Measurements from ENCODE around the gene COTL1.

DNA sequence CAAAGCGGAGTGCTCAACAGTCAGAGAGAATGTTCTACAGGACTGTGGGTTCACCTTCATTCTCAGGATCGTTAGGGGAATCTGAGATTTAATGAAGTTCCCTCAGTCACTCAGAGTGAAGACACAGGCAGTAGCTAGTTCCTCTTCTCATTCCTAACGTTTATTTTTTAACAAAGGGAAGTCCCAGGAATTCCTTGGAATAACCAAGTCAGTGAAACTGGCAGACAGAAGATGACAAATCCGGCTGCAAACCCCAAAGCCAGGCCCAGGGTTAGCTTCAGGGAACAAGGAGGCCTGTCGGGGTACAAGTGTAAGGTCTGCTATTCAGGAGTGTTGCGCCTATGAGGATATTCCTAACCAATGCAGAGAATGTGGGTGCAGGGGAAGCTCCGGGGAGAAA lies 42.0 kb downstream of the COTL1 start:
- TF ChIP-seq POLR2A (IDR thresholded peaks at IDR 0.05), result no peak
- TF ChIP-seq, protein P1, sequence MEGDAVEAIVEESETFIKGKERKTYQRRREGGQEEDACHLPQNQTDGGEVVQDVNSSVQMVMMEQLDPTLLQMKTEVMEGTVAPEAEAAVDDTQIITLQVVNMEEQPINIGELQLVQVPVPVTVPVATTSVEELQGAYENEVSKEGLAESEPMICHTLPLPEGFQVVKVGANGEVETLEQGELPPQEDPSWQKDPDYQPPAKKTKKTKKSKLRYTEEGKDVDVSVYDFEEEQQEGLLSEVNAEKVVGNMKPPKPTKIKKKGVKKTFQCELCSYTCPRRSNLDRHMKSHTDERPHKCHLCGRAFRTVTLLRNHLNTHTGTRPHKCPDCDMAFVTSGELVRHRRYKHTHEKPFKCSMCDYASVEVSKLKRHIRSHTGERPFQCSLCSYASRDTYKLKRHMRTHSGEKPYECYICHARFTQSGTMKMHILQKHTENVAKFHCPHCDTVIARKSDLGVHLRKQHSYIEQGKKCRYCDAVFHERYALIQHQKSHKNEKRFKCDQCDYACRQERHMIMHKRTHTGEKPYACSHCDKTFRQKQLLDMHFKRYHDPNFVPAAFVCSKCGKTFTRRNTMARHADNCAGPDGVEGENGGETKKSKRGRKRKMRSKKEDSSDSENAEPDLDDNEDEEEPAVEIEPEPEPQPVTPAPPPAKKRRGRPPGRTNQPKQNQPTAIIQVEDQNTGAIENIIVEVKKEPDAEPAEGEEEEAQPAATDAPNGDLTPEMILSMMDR (IDR thresholded peaks at IDR 0.05), result no peak

Data from ovary (tissue), 3 donors.